CD4-positive, alpha-beta memory T cell (primary cell): Measurements from ENCODE around the gene COPS4. TPM values are rescaled to one million over a fixed set of nuclear protein-coding genes. Genes with fewer than 3 reads are reported as not detected.

Experiments used
- polyA plus RNA-seq, 2 donors: library from polyadenylated mRNA; unstranded; fragments of 300-500 nt; fragmentation: Illumina TruSeq; gene quantifications; one replicate each; pipeline ENCODE4 v1.2.3, GENCODE V29; 2021
- total RNA-seq, 2 experiments: library from RNA; stranded (reverse); gene quantifications; one replicate each; pipeline ENCODE4 v1.2.3, GENCODE V29; 2021

COPS4 gene
- total and polyA plus RNA-seq, 4 experiments from 2014 or later: 24.6 to 91.2 (median 47.9) TPM

Other genes starting within 250 kb of the COPS4 start
- gene SCD5, start 236.4 kb upstream of the COPS4 start, total RNA-seq: not detected
- gene SCD5, start 236.4 kb upstream of the COPS4 start, polyA plus RNA-seq: 1 to 10 TPM in 1 of 2 donors, not detected in 1; 1.8 TPM
- 100 to 1,000 TPM; 157 to 167 TPM for gene SEC31A, start 144.0 kb upstream of the COPS4 start, total RNA-seq
- gene SEC31A, start 144.0 kb upstream of the COPS4 start, polyA plus RNA-seq: 100 to 1,000 TPM; 138 to 175 TPM
- gene THAP9, start 134.4 kb upstream of the COPS4 start, total RNA-seq: 1 to 10 TPM; 2.7 to 3.7 TPM
- gene THAP9, start 134.4 kb upstream of the COPS4 start, polyA plus RNA-seq: 1 to 10 TPM in 1 of 2 donors, under 1 TPM in 1; 0.77 to 2.4 TPM
- gene LIN54, start 24.4 kb upstream of the COPS4 start, total RNA-seq: 10 to 100 TPM; 19.2 to 21.7 TPM
- 10 to 100 TPM in 1 of 2 donors, 1 to 10 TPM in 1; 7.6 to 11.8 TPM for gene LIN54, start 24.4 kb upstream of the COPS4 start, polyA plus RNA-seq
- gene PLAC8, start 79.5 kb downstream of the COPS4 start, total RNA-seq: 100 to 1,000 TPM; 148 to 150 TPM
- 100 to 1,000 TPM; 378 to 424 TPM for gene PLAC8, start 79.5 kb downstream of the COPS4 start, polyA plus RNA-seq
- 1 to 10 TPM; 6.5 to 7.2 TPM for gene COQ2, start 249.6 kb downstream of the COPS4 start, total RNA-seq
- gene COQ2, start 249.6 kb downstream of the COPS4 start, polyA plus RNA-seq: 1 to 10 TPM; 5.5 to 7.6 TPM